Hindlimb muscle (tissue), 1 donor: ENCODE measurements around the gene STAP1. TPM values are rescaled to one million over a fixed set of nuclear protein-coding genes. Genes with fewer than 3 reads are reported as not detected.
"Not testable (repeated sequence)": the region's sequence is repeated elsewhere in the genome, so short reads cannot be mapped to it uniquely, and the experiment has no call there.

Experiments used
- DNase-seq: peaks from one replicate; pipeline ENCODE4 v3.0.0-alpha.2; 2013
- polyA plus RNA-seq: library from polyadenylated mRNA; unstranded; fragments of 120-200 nt; gene quantifications from one replicate; pipeline ENCODE4 v1.2.1, GENCODE V29; 2013; ENCODE audit not compliant: insufficient read length

Gene STAP1
- polyA plus RNA-seq, 1 donor: 0.22 TPM

- DNase-seq: no peak
These were observed 74.0 kb downstream of the STAP1 start for GRCh38 chr4:67632492-67632891.

- DNase-seq: no peak
These were observed 76.2 kb downstream of the STAP1 start for GRCh38 chr4:67634741-67635140.

- DNase-seq: no peak
These were observed 76.8 kb downstream of the STAP1 start for GRCh38 chr4:67635331-67635730.

GRCh38 chr4:67636978-67637377, 78.5 kb downstream of the STAP1 start:
- not testable (repeated sequence) for DNase-seq

- no peak for DNase-seq
These were observed 79.6 kb downstream of the STAP1 start for GRCh38 chr4:67638136-67638535.

- DNase-seq: no peak
These were observed 93.0 kb downstream of the STAP1 start for GRCh38 chr4:67651536-67651935.

Other genes with a start within 250 kb of the STAP1 start
- gene CENPC, start 13.2 kb upstream of the STAP1 start, polyA plus RNA-seq: 12.9 TPM
- 40.9 TPM for gene UBA6, start 142.4 kb downstream of the STAP1 start, polyA plus RNA-seq
- gene GNRHR, start 195.7 kb downstream of the STAP1 start, polyA plus RNA-seq: 0.50 TPM